ENCODE measurements around the gene SNORC.

GRCh38 chr2:232927793-232928550, 57.9 kb downstream of the SNORC start:
- TF ChIP-seq CTCF (conservative IDR thresholded peaks at IDR 0.05) = no peak
- TF ChIP-seq ZFX (IDR thresholded peaks at IDR 0.05) = no peak
